Brain microvascular endothelial cell (primary cell): ENCODE data around the gene HAPSTR1.
A peak's percentile ranks its signal among the peaks of the same experiment; 100 is the strongest.

Experiments used
- DNase-seq: peaks from one replicate; pipeline ENCODE4 v3.0.0-alpha.2; 2020
- H3K27ac ChIP-seq: fragments of 250-450 bp; sonication (Bioruptor Pico); 2 replicates; pipeline ENCODE4 v1.5.1; 2020; ENCODE audit warnings: mild to moderate bottlenecking, moderate library complexity
- H3K27me3 ChIP-seq: fragments of 250-450 bp; sonication (Bioruptor Pico); replicated peaks from 2 replicates; pipeline ENCODE4 v1.5.1; 2020; ENCODE audit warnings: mild to moderate bottlenecking
- H3K36me3 ChIP-seq: fragments of 250-450 bp; sonication (Bioruptor Pico); replicated peaks from 2 replicates; pipeline ENCODE4 v1.5.1; 2020; ENCODE audit warnings: mild to moderate bottlenecking
- H3K4me3 ChIP-seq: 2 replicates; pipeline ENCODE4 v1.5.1; 2011; ENCODE audit warnings: low read depth, mild to moderate bottlenecking, control low read depth, low read length, moderate library complexity
- CTCF ChIP-seq: IDR thresholded peaks from 2 replicates; pipeline ENCODE4 v1.5.1; 2011; ENCODE audit warnings: low read depth, mild to moderate bottlenecking, moderate library complexity, low read length, control low read depth, inconsistent platforms; ENCODE audit errors: missing control alignments
- in situ Hi-C: cut with HindIII; loops from 2 replicates; pipeline ENCODE4 v1.10.0; 2017; ENCODE audit warnings: low sequenced_read_pairs, low pct_ligation_motif_present

HAPSTR1 gene

DNA sequence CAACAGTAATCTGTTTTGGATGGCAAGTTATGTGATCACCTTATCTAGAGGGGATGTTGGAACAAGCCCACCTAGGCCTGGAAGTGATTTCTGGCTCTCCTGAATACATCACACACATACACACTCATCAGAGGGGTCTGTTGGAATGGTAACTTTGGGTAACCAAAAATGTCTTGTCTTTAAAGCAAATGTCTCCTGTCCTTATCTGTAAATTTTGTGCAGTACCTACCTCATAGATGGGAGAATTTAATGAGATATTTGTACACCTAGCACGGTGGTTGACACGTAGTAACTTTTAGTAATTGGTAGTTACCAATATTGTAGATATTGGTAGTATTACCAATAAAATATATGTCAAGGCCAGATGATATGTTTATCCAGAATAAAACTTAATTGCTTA, 24.7 kb downstream of the HAPSTR1 start:
- in situ Hi-C loops: no loop called here
- no peak for DNase-seq
- no peaks in the 10 kb centered on the region for H3K27me3 ChIP-seq
- H3K4me3 ChIP-seq: no peak overlapping the region
- no peak overlapping the region for H3K27ac ChIP-seq
- H3K36me3 ChIP-seq: peaks cover 35% of the 10 kb centered on the region
- TF ChIP-seq CTCF: no peak

GRCh38 chr16:9118170-9118569, 26.7 kb downstream of the HAPSTR1 start:
- no peak for TF ChIP-seq CTCF
- H3K27me3 ChIP-seq: no peaks in the 10 kb centered on the region
- in situ Hi-C loops: no loop called here
- no peak for DNase-seq
- H3K4me3 ChIP-seq: no peak overlapping the region
- H3K36me3 ChIP-seq: peaks cover 50% of the 10 kb centered on the region
- H3K27ac ChIP-seq: no peak overlapping the region

DNA sequence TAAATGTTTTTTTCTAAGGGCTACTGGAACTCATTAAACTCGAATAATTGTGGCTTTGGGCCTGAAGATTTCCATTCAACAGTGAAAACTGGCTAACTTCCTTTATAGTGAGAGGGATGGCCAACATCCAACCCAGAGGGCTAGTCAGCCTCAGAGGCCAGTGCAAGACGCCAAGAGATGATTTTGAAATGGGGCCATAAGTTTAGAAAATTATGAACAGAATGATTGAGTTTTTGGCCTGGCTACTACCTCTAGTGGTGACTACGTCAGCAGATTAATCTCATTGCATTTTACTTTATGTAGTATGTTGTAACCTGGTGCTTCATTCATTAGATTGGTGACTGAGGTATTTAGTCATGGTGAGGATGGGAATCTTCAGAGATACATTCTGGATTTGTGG, 28.4 kb downstream of the HAPSTR1 start:
- peaks cover 54% of the 10 kb centered on the region for H3K36me3 ChIP-seq
- H3K27ac ChIP-seq: no peak overlapping the region

DNA sequence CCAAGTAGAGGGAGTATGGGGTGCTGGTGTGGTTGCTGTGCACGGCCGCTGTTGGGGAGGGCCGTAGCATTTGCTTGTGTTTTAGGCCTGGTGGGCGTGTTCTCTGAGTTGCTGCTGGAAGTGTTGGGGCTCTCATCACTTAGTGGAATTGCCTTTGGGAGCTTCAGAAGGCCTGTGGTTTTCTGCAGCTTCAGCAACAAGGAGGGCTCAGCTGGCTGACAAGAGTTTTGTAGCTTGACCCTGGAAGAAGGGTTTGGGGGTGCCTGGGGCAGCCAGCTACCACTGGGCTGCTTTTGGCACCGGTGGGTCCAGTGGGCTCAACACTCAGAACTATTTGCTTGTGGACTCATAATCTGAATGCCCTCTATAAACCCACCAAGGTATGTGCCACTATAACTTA, 30.9 kb downstream of the HAPSTR1 start:
- no peak overlapping the region for H3K4me3 ChIP-seq
- DNase-seq: no peak
- in situ Hi-C loops: no loop called here
- H3K27ac ChIP-seq: no peak overlapping the region
- H3K36me3 ChIP-seq: peaks cover 45% of the 10 kb centered on the region
- no peak for TF ChIP-seq CTCF
- no peaks in the 10 kb centered on the region for H3K27me3 ChIP-seq

More for the DNA sequence above, 28.4 kb downstream of the HAPSTR1 start:
- no peaks in the 10 kb centered on the region for H3K27me3 ChIP-seq
- peak; percentile 24 for TF ChIP-seq CTCF
- in situ Hi-C loops: no loop called here
- no peak overlapping the region for H3K4me3 ChIP-seq
- DNase-seq: no peak

DNA sequence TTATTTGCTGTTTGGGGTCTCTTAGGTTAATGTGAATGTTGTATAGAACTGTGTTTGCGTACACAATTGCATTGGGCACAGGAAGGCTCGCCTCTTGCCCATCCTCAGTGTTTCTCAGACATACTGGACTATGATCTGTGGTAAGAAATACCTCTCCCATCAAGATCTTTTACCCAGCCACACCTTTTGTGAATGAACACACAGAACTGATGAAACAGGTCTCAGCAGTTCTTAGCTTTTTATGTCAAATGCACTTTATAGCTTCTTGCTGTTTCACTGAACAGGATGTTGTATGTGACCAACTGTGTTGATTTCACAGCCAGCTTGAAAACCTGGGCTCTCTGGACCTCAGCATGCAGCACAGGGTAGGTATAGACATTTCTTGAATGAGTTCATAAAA, 31.5 kb downstream of the HAPSTR1 start:
- Histone ChIP-seq H3K27me3 (no peaks in the 10 kb centered on the region), H3K27ac (no peak overlapping the region), H3K36me3 (peaks cover 38% of the 10 kb centered on the region), H3K4me3 (no peak overlapping the region)
- in situ Hi-C loops: no loop called here
- TF ChIP-seq CTCF: no peak
- DNase-seq: no peak

DNA sequence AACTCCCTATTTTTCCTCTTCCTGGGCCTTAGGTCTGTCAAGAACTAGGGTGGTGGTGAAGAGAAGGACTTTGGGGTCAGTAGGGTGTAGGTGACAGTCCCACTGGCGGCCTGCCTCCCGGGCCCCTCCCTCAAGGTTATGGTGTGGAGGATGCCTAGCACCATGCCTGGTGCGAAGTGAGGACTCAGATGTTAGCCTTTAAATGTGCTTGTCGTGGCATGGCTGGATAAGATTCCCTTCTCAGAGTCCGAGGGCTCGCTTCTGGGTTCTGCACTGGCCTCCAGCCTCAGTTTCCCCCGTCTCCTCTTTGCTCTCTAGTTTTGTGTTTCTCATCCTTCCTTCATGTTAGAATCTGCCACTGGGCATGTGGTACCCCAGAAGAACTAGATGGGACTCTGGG, 32.0 kb downstream of the HAPSTR1 start:
- in situ Hi-C loops: no loop called here
- no peak for DNase-seq
- H3K27me3 ChIP-seq: no peaks in the 10 kb centered on the region
- no peak overlapping the region for H3K4me3 ChIP-seq
- no peak for TF ChIP-seq CTCF
- no peak overlapping the region for H3K27ac ChIP-seq
- peaks cover 38% of the 10 kb centered on the region for H3K36me3 ChIP-seq
